ENCODE data around the gene SORBS2. TPM values are rescaled to one million over a fixed set of nuclear protein-coding genes. Genes with fewer than 3 reads are reported as not detected.
A peak's percentile ranks its signal among the peaks of the same experiment; 100 is the strongest.

Gene SORBS2
- polyA plus RNA-seq, 2 of the 4 experiments (the other 2 are of a cell fraction) = 0.23 to 0.90 TPM

DNA sequence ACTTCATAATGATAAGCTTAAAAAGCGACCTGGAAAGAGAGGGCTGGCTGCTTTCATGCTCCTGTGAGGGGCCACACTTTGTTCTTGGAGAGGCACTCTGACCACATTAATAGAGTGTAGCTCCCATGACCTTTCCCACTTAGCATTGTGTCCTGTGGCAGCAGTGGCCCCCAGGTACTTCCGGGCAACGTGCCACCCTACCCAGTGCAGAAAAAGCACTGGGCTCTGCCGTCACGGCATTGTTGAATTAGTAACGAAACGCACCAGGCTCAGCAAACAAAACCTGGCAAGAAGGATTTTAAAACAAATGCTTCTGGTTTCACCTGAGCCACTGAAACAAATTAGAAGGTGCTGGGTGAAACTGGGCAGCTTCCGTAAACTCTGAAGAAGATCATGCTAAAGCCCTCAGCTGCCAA is 5.4 kb upstream of the SORBS2 start:
- peak overlapping the region; percentile 28; the same call in 1 of the 3 replicates for H3K4me2 ChIP-seq
- no peaks in the 10 kb centered on the region for H3K4me1 ChIP-seq
- no peak for DNase-seq (ENCODE audit: low read depth in 1 of 2, low spot score in 1 of 2)
- CTCF ChIA-PET = no interaction called here
- 28% methylated on average over 8 of the region's 8 CpGs for WGBS (ENCODE audit: missing lambda C conversion rate)
- H3K4me3 ChIP-seq = no peak overlapping the region
- TF ChIP-seq, protein P1, sequence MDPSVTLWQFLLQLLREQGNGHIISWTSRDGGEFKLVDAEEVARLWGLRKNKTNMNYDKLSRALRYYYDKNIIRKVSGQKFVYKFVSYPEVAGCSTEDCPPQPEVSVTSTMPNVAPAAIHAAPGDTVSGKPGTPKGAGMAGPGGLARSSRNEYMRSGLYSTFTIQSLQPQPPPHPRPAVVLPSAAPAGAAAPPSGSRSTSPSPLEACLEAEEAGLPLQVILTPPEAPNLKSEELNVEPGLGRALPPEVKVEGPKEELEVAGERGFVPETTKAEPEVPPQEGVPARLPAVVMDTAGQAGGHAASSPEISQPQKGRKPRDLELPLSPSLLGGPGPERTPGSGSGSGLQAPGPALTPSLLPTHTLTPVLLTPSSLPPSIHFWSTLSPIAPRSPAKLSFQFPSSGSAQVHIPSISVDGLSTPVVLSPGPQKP (IDR thresholded peaks at IDR 0.05; ENCODE audit: low read depth, low read length) = no peak
- TF ChIP-seq NPAS2 (CRISPR knock-in tag; IDR thresholded peaks at IDR 0.05; ENCODE audit: borderline replicate concordance) (no peak), MAZ (IDR thresholded peaks at IDR 0.05; ENCODE audit: borderline replicate concordance, low read depth, low read length) (no peak), ZNF302 (CRISPR knock-in tag; IDR thresholded peaks at IDR 0.05) (no peak), MYC (IDR thresholded peaks at IDR 0.05; ENCODE audit: borderline replicate concordance, low read length) (no peak), HDAC2 (IDR thresholded peaks at IDR 0.05) (no peak), FOXS1 (CRISPR knock-in tag; IDR thresholded peaks at IDR 0.05) (no peak)
- TF ChIP-seq, protein P2, sequence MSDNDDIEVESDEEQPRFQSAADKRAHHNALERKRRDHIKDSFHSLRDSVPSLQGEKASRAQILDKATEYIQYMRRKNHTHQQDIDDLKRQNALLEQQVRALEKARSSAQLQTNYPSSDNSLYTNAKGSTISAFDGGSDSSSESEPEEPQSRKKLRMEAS (IDR thresholded peaks at IDR 0.05) = no peak
- ATAC-seq = no peak
- FAIRE-seq = no peak
- H3K9me3 ChIP-seq = no peaks in the 10 kb centered on the region
- no peak overlapping the region for H3K27ac ChIP-seq
- POLR2A ChIA-PET = no interaction called here

DNA sequence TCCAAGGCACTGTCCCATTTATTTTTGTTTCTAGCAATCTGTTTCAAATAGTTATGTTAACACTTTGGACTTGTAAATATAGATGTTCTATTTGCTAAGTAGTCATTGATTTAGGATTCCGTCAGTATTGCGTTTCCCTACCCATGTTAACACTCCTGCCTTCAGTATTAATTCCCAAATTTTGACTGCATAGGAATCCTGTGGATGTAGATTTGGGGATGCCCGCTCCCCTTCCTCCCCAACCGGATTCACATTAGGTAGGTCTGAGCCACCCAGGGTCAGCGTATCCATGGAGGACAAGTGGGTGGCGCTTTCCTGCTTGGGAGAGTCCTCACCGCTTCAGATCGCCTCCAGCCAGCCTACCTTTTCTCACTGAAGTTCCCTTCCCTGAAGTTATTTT is 1.1 kb upstream of the SORBS2 start:
- no peak for DNase-seq (ENCODE audit: low read depth in 1 of 2, low spot score in 1 of 2)
- no peak overlapping the region for H3K27ac ChIP-seq
- no peak for ATAC-seq
- H3K9me3 ChIP-seq = no peaks in the 10 kb centered on the region
- WGBS (ENCODE audit: missing lambda C conversion rate) = 93% methylated on average over 8 of the region's 8 CpGs
- TF ChIP-seq ZSCAN20 (CRISPR knock-in tag; IDR thresholded peaks at IDR 0.05) (no peak), RAD21 (conservative IDR thresholded peaks at IDR 0.05 in 1 of 2, IDR thresholded peaks at IDR 0.05 in 1 of 2) (no peak), FOSL2 (IDR thresholded peaks at IDR 0.05) (no peak), FOSL2 (CRISPR knock-in tag; IDR thresholded peaks at IDR 0.05) (no peak)
- no peak for FAIRE-seq
- H3K4me3 ChIP-seq = no peak overlapping the region
- no peak overlapping the region for H3K4me2 ChIP-seq
- CTCF ChIA-PET = no interaction called here
- POLR2A ChIA-PET = no interaction called here
- H3K4me1 ChIP-seq = no peaks in the 10 kb centered on the region

DNA sequence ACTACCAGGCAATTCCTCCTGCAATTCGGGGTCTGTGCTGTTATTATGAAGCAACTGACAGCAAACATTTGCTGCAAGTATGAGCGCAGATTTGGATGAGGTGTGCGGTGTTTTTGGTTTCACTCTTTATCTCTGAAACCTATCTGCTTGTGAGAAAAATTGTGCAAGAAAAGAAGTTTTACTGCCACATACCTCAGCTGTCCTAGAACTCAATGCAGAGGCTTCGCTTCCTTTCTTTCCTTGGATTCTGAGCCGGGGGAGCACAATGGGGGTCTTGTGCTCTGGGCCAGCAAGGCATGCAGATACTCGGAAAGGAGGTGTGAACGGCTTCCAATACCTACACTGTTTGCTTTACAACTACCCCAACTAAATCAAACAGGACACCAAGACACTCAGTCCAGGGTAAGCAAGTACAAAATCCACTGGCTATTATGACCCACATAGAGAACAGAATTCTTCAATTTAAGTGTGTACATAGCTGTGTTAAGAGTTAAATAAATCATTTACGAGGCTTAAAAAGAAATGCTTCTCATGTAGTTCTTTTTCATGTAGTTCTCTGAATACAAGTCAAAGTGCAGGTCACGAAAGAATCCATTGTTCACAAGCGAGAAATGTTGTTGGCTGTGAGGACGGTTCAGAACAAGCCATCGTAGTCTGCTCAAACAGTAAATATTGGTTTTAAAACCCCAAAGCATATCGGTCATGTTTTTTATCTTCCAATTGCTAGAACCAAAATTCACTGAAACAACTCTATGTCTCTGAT is 1.1 kb downstream of the SORBS2 start:
- no peak for DNase-seq (ENCODE audit: low read depth in 1 of 2, low spot score in 1 of 2)
- Histone ChIP-seq H3K4me3 (no peak overlapping the region), H3K4me2 (no peak overlapping the region), H3K27ac (no peak overlapping the region), H3K4me1 (no peaks in the 10 kb centered on the region), H3K9me3 (no peaks in the 10 kb centered on the region)
- FAIRE-seq = no peak
- no peak for ATAC-seq
- TF ChIP-seq ZNF302 (CRISPR knock-in tag; IDR thresholded peaks at IDR 0.05) (no peak), TP53 (CRISPR knock-in tag; IDR thresholded peaks at IDR 0.05) (no peak), SREBF2 (IDR thresholded peaks at IDR 0.05) (no peak), CHD2 (IDR thresholded peaks at IDR 0.05; ENCODE audit: low read length, partially characterized antibody) (no peak), RNF2 (IDR thresholded peaks at IDR 0.05; ENCODE audit: borderline replicate concordance, low read depth) (no peak), POLR2AphosphoS2 (conservative IDR thresholded peaks at IDR 0.05; ENCODE audit: low read length) (no peak), RCOR1 (IDR thresholded peaks at IDR 0.05; ENCODE audit: low read depth, low read length) (no peak), MYC (IDR thresholded peaks at IDR 0.05; ENCODE audit: borderline replicate concordance, low read length) (no peak), MAFK (IDR thresholded peaks at IDR 0.05; ENCODE audit: partially characterized antibody) (no peak), TFCP2L1 (CRISPR knock-in tag; IDR thresholded peaks at IDR 0.05) (no peak), SMC3 (IDR thresholded peaks at IDR 0.05) (no peak), JUNB (IDR thresholded peaks at IDR 0.05) (no peak), EP300 (IDR thresholded peaks at IDR 0.05) (no peak), RFX5 (IDR thresholded peaks at IDR 0.05) (no peak)
- TF ChIP-seq, protein P3, sequence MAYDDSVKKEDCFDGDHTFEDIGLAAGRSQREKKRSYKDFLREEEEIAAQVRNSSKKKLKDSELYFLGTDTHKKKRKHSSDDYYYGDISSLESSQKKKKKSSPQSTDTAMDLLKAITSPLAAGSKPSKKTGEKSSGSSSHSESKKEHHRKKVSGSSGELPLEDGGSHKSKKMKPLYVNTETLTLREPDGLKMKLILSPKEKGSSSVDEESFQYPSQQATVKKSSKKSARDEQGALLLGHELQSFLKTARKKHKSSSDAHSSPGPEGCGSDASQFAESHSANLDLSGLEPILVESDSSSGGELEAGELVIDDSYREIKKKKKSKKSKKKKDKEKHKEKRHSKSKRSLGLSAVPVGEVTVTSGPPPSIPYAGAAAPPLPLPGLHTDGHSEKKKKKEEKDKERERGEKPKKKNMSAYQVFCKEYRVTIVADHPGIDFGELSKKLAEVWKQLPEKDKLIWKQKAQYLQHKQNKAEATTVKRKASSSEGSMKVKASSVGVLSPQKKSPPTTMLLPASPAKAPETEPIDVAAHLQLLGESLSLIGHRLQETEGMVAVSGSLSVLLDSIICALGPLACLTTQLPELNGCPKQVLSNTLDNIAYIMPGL (CRISPR knock-in tag; IDR thresholded peaks at IDR 0.05; ENCODE audit: borderline replicate concordance) = no peak
- TF ChIP-seq, protein P4, sequence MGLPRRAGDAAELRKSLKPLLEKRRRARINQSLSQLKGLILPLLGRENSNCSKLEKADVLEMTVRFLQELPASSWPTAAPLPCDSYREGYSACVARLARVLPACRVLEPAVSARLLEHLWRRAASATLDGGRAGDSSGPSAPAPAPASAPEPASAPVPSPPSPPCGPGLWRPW (IDR thresholded peaks at IDR 0.05) = no peak
- TF ChIP-seq, protein P2 (IDR thresholded peaks at IDR 0.05) = no peak
- POLR2A ChIA-PET = no interaction called here
- WGBS (ENCODE audit: missing lambda C conversion rate) = 71% methylated on average over 13 of the region's 13 CpGs
- CTCF ChIA-PET = interaction anchor here (0.7 to 1.1 kb wide), 2 partner anchors 14 to 228 kb away, joined by 3 to 6 read pairs; no protein-coding TSS in a partner anchor
